Stomach (tissue), 9 donors: ENCODE data around the gene CDKN2AIPNL. TPM values are rescaled to one million over a fixed set of nuclear protein-coding genes. Genes with fewer than 3 reads are reported as not detected.
A peak's percentile ranks its signal among the peaks of the same experiment; 100 is the strongest.
"Not testable (repeated sequence)": the region's sequence is repeated elsewhere in the genome, so short reads cannot be mapped to it uniquely, and the experiment has no call there.

ENCODE experiments used
- DNase-seq, 2 donors: peaks; one replicate each; pipeline versions ENCODE4 v3.0.0 to v3.0.0-alpha.2; 2013 to 2019
- H3K27ac ChIP-seq, 5 donors: fragments of 200-600 bp in 4 of 5; sonication (generic) in 4 of 5; one replicate each; pipeline ENCODE4 v1.5.1; 2013 to 2019; ENCODE audit warnings: mild to moderate bottlenecking in 1 of 5, moderate library complexity in 1 of 5
- H3K27me3 ChIP-seq, 3 donors: fragments of 200-600 bp; sonication (generic); one replicate each; pipeline ENCODE4 v1.5.1; 2017 to 2019; ENCODE audit warnings: mixed run types in 1 of 3
- H3K36me3 ChIP-seq, 4 donors: fragments of 200-600 bp; sonication (generic); 1 replicate in 3 of 4; 2 replicates in 1 of 4; pipeline ENCODE4 v1.5.1; 2016 to 2019
- H3K4me1 ChIP-seq, 4 donors: fragments of 200-600 bp; sonication (generic); one replicate each; pipeline ENCODE4 v1.5.1; 2016 to 2019
- H3K4me3 ChIP-seq, 4 donors: fragments of 200-600 bp; sonication (generic) in 3 of 4; one replicate each; pipeline ENCODE4 v1.5.1; 2016 to 2019; ENCODE audit warnings: mild to moderate bottlenecking in 1 of 4
- H3K9me3 ChIP-seq, 4 donors: fragments of 200-600 bp; sonication (generic); one replicate each; pipeline ENCODE4 v1.5.1; 2016 to 2019
- EP300 ChIP-seq: sonication (generic); formaldehyde crosslinking; IDR thresholded peaks from one replicate; pipeline ENCODE4 v1.6.1; 2017; ENCODE audit warnings: antibody characterized with exemption
- POLR2A ChIP-seq, 4 donors: fragments of 450-650 bp; IDR thresholded peaks; one replicate each; pipeline ENCODE4 v1.6.1; 2016; ENCODE audit warnings: antibody characterized with exemption in 4 of 4, control low read depth in 2 of 4, mild to moderate bottlenecking in 1 of 4, moderate library complexity in 1 of 4
- POLR2AphosphoS5 ChIP-seq, 3 donors: sonication (generic); formaldehyde crosslinking; IDR thresholded peaks; one replicate each; pipeline ENCODE4 v1.6.1; 2016; ENCODE audit warnings: antibody characterized with exemption in 3 of 3
- WGBS, 5 donors: extraction: QIAGEN DNeasy Blood & Tissue Kit in 3 of 5; methylation state at CpG; one replicate each; pipeline versions ENCODE4 v1.1.5 to v1.1.7; 2013 to 2018; 5-methylcytosine and 5-hydroxymethylcytosine counted together
- intact Hi-C: fragments of 100-400 bp; cut with DNase I; formaldehyde crosslinking; loops from one replicate; pipeline ENCODE4 v1.15.1; 2023; ENCODE audit warnings: low total_unique reads
- polyA plus RNA-seq, 3 donors: library from polyadenylated mRNA; stranded (reverse); fragments of 200-250 nt; gene quantifications; one replicate each; pipeline ENCODE4 v1.2.3, GENCODE V29; 2013
- total RNA-seq, 5 donors: library from RNA; depleted of rRNA; stranded (reverse); fragments of >200 nt; gene quantifications; one replicate each; pipeline versions ENCODE4 v1.1.0 to v1.2.3, GENCODE V29; 2014 to 2016
- TF ChIP-seq, protein P1 (sequence below), 7 experiments: fragments of 450-650 bp in 4 of 7; fragments of 200-600 bp in 3 of 7; sonication (generic) in 3 of 7; IDR thresholded peaks; one replicate each; pipeline ENCODE4 v1.5.1; 2016 to 2019; ENCODE audit warnings: antibody characterized with exemption in 7 of 7, control low read depth in 2 of 7, mild to moderate bottlenecking in 1 of 7
- donor health status: healthy with polysubstance abuse.
- donor health status: Bipolar disorder and iron deficiency.
- donor health status: healthy.

Gene CDKN2AIPNL
- total and polyA plus RNA-seq, 8 donors: 2.0 to 49.7 (median 30.3) TPM

DNA sequence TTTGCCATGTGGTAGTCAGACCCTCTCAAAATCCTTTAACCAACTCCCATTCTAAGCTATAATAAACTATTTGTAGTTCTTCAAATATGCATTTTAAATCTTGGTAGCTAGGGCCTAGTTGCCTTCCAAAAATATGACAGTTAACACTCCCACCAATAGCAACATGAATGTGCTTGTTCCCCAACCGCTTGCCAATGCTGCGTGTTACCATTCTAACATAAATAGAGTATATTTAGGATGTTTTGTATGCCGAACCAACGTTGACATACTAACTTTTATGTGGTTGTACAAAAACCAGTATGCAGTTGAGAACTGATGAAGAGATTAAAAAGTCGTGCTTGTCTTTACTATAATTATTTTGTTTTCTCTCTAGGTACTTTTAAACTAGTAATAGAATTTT, 31.3 kb downstream of the CDKN2AIPNL start:
- peaks cover 51 to 96% (median 93%) of the 10 kb centered on the region in 4 donors for H3K36me3 ChIP-seq

GRCh38 chr5:134374232-134374631, 37.4 kb downstream of the CDKN2AIPNL start:
- peaks cover 21 to 70% (median 45%) of the 10 kb centered on the region in 4 donors for H3K4me1 ChIP-seq
- H3K36me3 ChIP-seq: peaks cover 0 to 47% (median 39%) of the 10 kb centered on the region in 4 donors
- no peak overlapping the region for H3K27ac ChIP-seq
- H3K27me3 ChIP-seq: no peaks in the 10 kb centered on the region
- TF ChIP-seq POLR2AphosphoS5 (IDR thresholded peaks at IDR 0.05) (no peak), POLR2A (IDR thresholded peaks at IDR 0.05) (no peak), EP300 (no peak)
- TF ChIP-seq, protein P1, sequence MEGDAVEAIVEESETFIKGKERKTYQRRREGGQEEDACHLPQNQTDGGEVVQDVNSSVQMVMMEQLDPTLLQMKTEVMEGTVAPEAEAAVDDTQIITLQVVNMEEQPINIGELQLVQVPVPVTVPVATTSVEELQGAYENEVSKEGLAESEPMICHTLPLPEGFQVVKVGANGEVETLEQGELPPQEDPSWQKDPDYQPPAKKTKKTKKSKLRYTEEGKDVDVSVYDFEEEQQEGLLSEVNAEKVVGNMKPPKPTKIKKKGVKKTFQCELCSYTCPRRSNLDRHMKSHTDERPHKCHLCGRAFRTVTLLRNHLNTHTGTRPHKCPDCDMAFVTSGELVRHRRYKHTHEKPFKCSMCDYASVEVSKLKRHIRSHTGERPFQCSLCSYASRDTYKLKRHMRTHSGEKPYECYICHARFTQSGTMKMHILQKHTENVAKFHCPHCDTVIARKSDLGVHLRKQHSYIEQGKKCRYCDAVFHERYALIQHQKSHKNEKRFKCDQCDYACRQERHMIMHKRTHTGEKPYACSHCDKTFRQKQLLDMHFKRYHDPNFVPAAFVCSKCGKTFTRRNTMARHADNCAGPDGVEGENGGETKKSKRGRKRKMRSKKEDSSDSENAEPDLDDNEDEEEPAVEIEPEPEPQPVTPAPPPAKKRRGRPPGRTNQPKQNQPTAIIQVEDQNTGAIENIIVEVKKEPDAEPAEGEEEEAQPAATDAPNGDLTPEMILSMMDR (IDR thresholded peaks at IDR 0.05): no peak
- H3K4me3 ChIP-seq: no peak overlapping the region
- WGBS, 5 donors: 61 to 76% (median 62%) methylated on average over 3 of the region's 3 CpGs
- intact Hi-C loops: no loop called here
- H3K9me3 ChIP-seq: no peaks in the 10 kb centered on the region
- DNase-seq: no peak

More for the DNA sequence above, 31.3 kb downstream of the CDKN2AIPNL start:
- Histone ChIP-seq H3K4me3 (no peak overlapping the region), H3K9me3 (no peaks in the 10 kb centered on the region), H3K27me3 (no peaks in the 10 kb centered on the region), H3K27ac (no peak overlapping the region), H3K4me1 (peaks cover 0 to 28% (median 12%) of the 10 kb centered on the region in 4 donors)
- DNase-seq: no peak
- TF ChIP-seq POLR2A (IDR thresholded peaks at IDR 0.05): no peak
- no peak for TF ChIP-seq EP300
- TF ChIP-seq, protein P1 (IDR thresholded peaks at IDR 0.05): no peak
- no peak for TF ChIP-seq POLR2AphosphoS5 (IDR thresholded peaks at IDR 0.05)
- 83 to 85% (median 84%) methylated on average over 5 of the region's 5 CpGs for WGBS, 5 donors
- intact Hi-C loops: no loop called here

DNA sequence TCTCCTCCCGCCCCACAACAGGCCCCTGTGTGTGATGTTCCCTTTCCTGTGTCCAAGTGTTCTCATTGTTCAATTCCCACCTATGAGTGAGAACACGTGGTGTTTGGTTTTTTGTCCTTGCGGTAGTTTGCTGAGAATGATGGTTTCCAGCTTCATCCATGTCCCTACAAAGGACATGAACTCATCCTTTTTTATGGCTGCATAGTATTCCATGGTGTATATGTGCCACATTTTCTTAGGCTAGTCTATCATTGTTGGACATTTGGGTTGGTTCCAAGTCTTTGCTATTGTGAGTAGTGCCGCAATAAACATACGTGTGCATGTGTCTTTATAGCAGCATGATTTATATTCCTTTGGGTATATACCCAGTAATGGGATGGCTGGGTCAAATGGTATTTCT, 38.0 kb downstream of the CDKN2AIPNL start:
- 85 to 99% (median 92%) methylated on average over 4 to 5 of the region's 5 CpGs for WGBS, 5 donors
- intact Hi-C loops: not testable (repeated sequence)
- H3K4me3 ChIP-seq: peak overlapping the region in 3 of 4 donors; percentile 73 to 98 (median 74)

GRCh38 chr5:134371834-134372340, 39.8 kb downstream of the CDKN2AIPNL start:
- 0 to 1% (median 0%) methylated on average over 16 to 29 of the region's 29 CpGs for WGBS, 5 donors
- DNase-seq: peak; percentile 55 to 89
- TF ChIP-seq POLR2AphosphoS5 (IDR thresholded peaks at IDR 0.05): peak in 1 of 3 donors; percentile 7
- no peak for TF ChIP-seq POLR2A (IDR thresholded peaks at IDR 0.05)
- no peak for TF ChIP-seq EP300
- TF ChIP-seq, protein P1 (IDR thresholded peaks at IDR 0.05): no peak
- peaks cover 0 to 23% (median 16%) of the 10 kb centered on the region in 4 donors for H3K36me3 ChIP-seq
- H3K9me3 ChIP-seq: no peaks in the 10 kb centered on the region
- H3K27ac ChIP-seq: peak overlapping the region; percentile 97 to 100 (median 99)
- peaks cover 23 to 62% (median 43%) of the 10 kb centered on the region in 4 donors for H3K4me1 ChIP-seq
- H3K27me3 ChIP-seq: no peaks in the 10 kb centered on the region
- intact Hi-C loops: no loop called here
- H3K4me3 ChIP-seq: peak overlapping the region; percentile 73 to 98 (median 86)

More for the DNA sequence above, 38.0 kb downstream of the CDKN2AIPNL start:
- not testable (repeated sequence) for H3K27me3 ChIP-seq, H3K9me3 ChIP-seq, DNase-seq
- peaks cover 21 to 71% (median 46%) of the 10 kb centered on the region in 4 donors for H3K4me1 ChIP-seq
- peak overlapping the region in 1 of 5 donors; percentile 99 for H3K27ac ChIP-seq
- peaks cover 0 to 41% (median 34%) of the 10 kb centered on the region in 4 donors for H3K36me3 ChIP-seq
